Right lung (tissue), 5 donors: ENCODE measurements around the gene FADS1. TPM values are rescaled to one million over a fixed set of nuclear protein-coding genes. Genes with fewer than 3 reads are reported as not detected.

Experiments used
- DNase-seq, 2 donors: peaks; one replicate each; pipeline ENCODE4 v3.0.0-alpha.2; 2013
- polyA plus RNA-seq, 5 donors: library from polyadenylated mRNA; unstranded; fragments of 120-200 nt; gene quantifications; one replicate each; pipeline versions ENCODE4 v1.2.1 to v1.2.3, GENCODE V29; 2013; ENCODE audit warnings: inconsistent platforms in 1 of 5, low replicate concordance in 1 of 5; ENCODE audit not compliant: insufficient read length in 5 of 5, insufficient read depth in 1 of 5

FADS1 gene
- polyA plus RNA-seq, 5 donors: 23.0 to 36.2 (median 29.4) TPM

GRCh38 chr11:61800331-61801281, 16.2 kb downstream of the FADS1 start:
- no peak for DNase-seq

DNA sequence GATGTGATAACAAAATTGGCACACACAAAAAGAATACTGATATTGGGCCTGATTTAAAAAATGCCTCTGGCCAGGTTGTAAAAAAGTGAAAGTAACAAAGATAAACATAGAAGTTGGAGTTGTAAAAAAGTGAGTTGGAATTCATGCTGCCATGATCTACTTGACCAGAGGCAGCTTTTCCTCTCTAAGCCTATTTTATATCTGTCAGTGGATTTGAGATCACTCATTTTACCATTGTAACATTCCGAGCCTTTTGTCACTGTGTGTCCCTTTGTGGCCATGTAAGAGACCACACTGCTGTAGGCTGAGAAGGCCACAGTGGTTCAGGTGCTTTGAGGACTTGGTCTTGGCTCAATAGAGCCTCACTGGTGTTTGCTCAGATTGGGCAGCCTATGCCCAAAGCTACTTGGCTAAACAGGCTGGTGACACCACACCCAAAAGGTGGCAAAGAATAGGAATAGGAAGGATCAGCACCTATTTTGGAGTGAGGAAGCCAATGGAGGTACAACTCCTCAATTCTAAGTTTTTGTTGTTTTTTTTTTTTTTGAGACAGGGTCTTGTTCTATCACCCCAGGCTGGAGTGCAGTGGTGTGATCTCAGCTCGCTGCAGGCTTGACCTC, 17.0 kb downstream of the FADS1 start:
- DNase-seq: no peak

- peak; percentile 71 to 83 for DNase-seq
Observed at GRCh38 chr11:61797263-61797944, 19.4 kb downstream of the FADS1 start.

DNA sequence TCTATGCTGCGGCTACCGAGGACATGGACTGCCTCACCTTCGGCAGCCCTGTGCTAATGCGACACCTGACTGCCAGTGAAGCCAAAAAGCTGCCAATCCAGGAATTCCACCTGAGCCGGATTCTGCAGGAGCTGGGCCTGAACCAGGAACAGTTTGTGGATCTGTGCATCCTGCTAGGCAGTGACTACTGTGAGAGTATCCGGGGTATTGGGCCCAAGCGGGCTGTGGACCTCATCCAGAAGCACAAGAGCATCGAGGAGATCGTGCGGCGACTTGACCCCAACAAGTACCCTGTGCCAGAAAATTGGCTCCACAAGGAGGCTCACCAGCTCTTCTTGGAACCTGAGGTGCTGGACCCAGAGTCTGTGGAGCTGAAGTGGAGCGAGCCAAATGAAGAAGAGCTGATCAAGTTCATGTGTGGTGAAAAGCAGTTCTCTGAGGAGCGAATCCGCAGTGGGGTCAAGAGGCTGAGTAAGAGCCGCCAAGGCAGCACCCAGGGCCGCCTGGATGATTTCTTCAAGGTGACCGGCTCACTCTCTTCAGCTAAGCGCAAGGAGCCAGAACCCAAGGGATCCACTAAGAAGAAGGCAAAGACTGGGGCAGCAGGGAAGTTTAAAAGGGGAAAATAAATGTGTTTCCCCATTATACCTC, 20.8 kb downstream of the FADS1 start:
- DNase-seq: no peak

DNA sequence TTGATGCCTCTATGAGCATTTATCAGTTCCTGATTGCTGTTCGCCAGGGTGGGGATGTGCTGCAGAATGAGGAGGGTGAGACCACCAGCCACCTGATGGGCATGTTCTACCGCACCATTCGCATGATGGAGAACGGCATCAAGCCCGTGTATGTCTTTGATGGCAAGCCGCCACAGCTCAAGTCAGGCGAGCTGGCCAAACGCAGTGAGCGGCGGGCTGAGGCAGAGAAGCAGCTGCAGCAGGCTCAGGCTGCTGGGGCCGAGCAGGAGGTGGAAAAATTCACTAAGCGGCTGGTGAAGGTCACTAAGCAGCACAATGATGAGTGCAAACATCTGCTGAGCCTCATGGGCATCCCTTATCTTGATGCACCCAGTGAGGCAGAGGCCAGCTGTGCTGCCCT, 21.3 kb downstream of the FADS1 start:
- DNase-seq: no peak

DNA sequence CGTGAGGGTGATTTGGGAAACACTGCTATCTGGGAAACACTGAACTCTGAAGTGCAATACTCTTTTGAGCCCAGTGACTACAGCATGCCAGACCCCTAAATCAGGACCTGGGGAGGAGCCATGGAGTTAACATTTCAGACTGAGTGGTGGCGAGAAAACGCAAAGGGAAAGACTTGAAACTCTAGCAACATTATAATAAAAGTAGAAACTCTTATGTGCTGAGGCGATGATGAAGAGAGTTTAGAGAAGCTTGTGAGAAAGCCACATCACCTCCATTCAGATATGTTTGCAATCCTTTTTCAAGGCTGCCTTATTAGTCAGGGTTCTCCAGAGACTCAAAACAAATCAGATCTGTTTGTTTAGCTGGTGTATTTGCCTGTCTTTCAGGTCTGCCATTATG, 22.2 kb downstream of the FADS1 start:
- DNase-seq: no peak

- DNase-seq: no peak
Observed at GRCh38 chr11:61793829-61794204, 23.0 kb downstream of the FADS1 start.

DNA sequence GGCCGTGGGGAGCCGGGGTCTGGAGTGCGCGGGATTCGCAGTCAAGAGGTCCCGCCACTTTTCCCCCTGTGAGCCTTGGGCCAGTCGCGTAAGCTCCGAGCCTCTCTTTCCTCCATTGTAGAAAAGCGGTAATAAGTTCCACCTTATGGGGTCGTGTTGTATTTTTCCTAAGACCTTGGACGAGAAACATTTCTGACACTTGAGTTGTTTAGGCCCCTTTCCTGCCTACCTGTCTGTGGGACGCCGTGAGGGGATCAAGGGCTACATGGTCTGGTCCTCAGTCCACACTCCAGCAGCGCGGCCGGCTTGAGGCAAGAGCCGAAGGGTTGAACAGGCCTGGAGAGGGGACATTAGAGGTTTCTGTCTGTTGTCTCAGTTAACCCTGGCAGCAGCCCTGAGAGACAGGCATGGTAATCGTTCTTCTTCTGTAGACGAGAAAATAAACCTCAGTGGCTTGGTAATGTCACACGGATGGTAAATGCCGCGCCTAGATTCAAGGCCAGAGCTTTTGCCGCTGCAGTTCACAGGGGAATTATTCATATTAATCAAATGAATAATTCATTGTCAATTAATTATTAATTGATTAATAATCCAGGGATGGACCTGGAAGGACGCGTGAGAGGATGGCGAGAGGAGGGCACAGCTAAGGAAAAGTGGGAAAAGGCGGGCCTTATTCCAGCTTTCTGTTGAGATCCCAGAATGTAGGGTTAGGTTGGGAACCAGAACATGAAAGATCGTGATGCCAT, 23.5 kb downstream of the FADS1 start:
- DNase-seq: no peak

DNA sequence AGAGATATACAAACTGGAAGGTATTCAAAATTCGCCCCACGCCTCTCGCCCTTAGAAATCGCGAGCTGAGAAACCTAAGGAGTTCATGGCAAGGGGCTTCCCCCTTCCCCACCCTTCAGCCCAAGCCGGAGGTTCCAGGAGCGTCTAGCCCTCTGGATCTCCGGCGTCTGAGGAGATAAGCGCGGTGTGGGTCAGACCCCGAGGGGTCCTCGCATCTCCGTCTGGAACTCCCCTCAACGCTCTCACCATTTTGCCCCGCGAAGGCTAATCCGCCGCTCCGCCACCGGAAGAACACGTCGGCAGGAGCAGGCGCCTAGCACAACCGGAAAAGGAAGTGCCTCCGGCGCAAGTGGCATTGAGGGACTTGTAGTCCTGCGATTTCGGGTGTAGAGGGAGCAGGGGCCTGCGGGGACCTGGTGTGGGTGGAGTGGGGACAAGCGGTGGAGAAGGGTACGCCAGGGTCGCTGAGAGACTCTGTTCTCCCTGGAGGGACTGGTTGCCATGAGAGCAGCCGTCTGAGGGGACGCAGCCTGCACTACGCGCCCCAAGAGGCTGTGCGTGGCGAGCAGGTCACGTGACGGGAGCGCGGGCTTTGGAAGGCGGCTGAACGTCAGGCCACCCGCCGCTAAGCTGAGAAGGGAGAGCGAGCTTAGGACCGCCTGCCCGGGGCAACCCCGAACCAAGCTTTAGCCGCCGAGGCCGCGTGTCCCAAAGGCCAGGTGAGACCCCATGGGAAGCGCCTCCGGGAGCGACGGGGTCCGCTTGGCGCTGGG, 24.3 kb downstream of the FADS1 start, which contains the start of the genes FEN1 and TMEM258:
TSS of gene FEN1 (plus strand) at position 602 of the 773 bp plus-strand sequence. CDS start 2,451 bp downstream, outside the sequence.
TSS of gene TMEM258 (minus strand) at position 290 of the 773 bp plus-strand sequence. CDS start at position 249, 41 bp downstream.
- peak; percentile 95 to 96 for DNase-seq

- peak; percentile 85 to 87 for DNase-seq
Observed at GRCh38 chr11:61791737-61792309, 25.0 kb downstream of the FADS1 start.

DNA sequence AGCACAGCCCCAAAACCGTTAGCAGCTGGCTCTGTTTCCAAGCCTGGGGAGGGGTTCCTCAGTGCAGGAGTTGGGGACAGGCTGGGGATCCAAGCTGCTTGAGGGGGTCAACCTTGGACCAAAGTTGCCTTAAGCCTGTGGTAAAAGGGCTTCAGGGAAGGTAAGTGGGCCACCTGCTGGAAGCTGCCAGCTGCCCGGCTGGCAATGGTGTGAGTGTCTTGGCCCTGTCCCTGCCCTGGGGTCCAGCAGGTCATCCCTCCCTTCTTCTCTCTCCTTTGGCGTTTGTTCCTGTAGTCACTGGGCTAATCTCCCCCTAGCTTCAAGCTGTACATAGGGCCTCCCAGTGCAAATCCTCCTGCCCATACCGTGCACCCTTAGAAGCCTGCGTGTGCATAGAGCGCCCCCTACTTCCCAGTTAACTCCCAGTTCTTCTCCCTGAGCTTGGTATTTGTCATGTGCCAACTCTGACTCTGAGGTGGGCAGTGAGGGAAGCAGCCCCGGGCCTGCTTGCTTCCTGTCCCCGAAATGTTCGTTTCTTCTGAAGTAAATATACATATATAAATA, 28.8 kb downstream of the FADS1 start:
- DNase-seq: no peak

DNA sequence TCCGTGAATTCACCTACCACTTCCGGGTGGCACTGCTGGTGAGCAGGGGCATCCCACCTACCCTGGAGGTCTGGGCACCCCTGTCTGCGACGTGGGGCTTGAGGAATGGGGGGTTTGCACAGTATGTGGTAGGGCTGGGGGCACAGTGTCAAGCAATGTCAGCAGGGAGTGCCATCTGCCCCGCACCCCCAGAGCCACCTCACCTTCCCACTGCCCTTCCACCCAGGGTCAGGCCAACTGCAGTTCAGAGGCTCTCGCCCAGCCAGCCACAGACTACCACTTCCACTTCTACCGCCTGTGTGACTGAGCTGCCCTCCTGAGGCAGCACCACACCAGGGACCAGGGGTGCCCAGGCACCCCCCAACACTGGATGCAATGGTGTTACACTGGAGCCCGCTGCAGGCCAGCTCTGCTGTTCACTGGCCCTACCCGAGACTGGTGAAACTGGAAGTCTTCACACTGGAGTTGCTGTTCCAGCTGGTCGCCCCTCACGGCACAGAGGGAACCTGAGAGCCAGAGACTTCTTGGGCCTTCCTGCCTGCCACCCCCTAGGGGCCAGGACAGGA, 30.9 kb downstream of the FADS1 start:
- no peak for DNase-seq

- no peak for DNase-seq
Observed at GRCh38 chr11:61784506-61784805, 32.3 kb downstream of the FADS1 start.

- DNase-seq: no peak
Observed at GRCh38 chr11:61783717-61784505, 32.9 kb downstream of the FADS1 start.

DNA sequence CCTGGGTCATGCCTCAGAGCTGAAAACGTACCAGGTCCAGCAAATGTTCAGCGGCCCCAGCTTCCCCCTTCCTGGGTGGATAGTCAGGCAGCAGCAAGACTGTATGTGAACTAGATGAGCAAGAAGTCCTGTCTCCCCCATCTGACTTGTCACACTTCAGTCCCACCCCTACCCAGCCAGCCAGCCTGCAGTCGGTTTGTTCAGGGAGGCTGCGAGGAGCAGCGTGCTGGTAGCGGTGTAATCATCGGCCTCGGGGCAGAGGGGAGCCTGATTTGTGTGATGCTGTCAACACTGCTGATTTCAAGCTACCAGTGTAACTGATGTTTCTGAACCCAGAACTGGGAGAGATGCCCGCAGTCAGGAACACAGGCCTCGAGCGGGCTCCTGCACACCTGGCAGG, 34.0 kb downstream of the FADS1 start:
- DNase-seq: no peak

DNA sequence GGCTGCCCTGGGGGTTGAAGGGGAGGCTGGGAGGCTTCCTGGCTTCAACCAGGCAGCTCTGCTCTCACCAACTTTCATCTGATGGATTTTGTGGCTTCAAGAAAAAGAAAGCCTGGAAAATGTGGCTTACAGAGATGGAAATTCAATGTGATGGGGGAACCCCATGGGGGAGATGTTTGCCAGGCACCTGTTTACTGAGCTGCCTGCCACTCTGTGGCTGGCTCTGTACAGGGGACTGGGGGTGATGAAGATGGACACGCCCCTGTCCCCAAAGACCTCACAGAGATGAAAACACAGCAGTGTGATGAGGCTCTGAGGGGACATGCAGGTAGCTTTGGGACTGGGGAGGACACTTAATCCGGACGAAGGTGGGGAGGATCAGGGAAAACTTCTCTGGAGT, 34.5 kb downstream of the FADS1 start:
- DNase-seq: no peak

- DNase-seq: no peak
Observed at GRCh38 chr11:61781585-61781984, 35.2 kb downstream of the FADS1 start.

- DNase-seq: no peak
Observed at GRCh38 chr11:61780581-61781162, 36.1 kb downstream of the FADS1 start.
